ENCODE measurements around the gene SGPL1.

SGPL1 gene

DNA sequence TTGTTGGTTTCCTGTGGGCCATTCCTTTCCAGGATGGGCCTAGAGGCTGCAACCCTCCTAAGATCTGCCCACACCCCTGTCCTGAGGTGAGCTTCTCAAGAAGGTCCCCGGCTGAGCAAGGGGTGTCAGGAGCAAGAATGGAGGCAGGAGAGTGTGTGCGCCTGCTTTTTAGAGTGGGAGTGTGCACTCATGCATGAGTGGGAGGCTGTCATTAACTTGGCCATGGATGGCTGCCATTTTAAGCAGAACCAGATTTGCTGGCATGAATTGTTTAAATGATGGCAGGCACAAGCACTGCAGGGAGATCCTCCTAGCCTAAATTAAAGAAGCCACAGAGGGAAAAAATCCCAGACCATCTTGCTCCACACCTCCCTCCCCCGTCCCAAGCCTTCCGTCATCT lies 2.9 kb upstream of the SGPL1 start:
- H3K36me3 Mint-ChIP-seq (ENCODE audit: low read depth) = peaks cover 9% of the 10 kb centered on the region
- TF ChIP-seq, protein P1, sequence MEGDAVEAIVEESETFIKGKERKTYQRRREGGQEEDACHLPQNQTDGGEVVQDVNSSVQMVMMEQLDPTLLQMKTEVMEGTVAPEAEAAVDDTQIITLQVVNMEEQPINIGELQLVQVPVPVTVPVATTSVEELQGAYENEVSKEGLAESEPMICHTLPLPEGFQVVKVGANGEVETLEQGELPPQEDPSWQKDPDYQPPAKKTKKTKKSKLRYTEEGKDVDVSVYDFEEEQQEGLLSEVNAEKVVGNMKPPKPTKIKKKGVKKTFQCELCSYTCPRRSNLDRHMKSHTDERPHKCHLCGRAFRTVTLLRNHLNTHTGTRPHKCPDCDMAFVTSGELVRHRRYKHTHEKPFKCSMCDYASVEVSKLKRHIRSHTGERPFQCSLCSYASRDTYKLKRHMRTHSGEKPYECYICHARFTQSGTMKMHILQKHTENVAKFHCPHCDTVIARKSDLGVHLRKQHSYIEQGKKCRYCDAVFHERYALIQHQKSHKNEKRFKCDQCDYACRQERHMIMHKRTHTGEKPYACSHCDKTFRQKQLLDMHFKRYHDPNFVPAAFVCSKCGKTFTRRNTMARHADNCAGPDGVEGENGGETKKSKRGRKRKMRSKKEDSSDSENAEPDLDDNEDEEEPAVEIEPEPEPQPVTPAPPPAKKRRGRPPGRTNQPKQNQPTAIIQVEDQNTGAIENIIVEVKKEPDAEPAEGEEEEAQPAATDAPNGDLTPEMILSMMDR (IDR thresholded peaks at IDR 0.05; ENCODE audit: unreplicated experiment in 3 of 3) = no peak
- H3K27me3 Mint-ChIP-seq (ENCODE audit: low read depth) = no peaks in the 10 kb centered on the region
- H3K4me1 Mint-ChIP-seq = peaks cover 18% of the 10 kb centered on the region
- H3K4me3 Mint-ChIP-seq = peak overlapping the region; percentile 24 to 43 (median 32)
- H3K9me3 Mint-ChIP-seq = no peaks in the 10 kb centered on the region
- no peak overlapping the region for H3K27ac Mint-ChIP-seq

DNA sequence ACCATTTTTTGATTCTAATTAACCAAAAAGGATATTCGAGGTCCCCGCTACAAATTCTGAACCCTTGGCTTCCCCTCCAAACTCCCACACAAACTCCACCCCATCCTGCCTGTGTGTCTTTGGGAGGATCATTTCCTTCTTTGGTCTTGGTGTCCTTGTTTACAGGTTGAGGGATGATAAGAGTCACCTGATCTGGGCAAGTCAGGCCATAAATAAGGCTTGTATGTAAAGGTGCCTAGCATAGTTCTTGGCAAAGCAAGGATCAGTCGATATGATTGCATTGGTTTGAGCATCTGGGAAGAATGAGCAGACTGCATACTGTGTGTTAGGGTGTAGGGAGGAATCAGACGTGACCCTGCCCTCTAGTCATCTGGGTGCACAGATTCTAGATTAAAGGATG lies 1.6 kb upstream of the SGPL1 start:
- Mint-ChIP-seq H3K27me3 (ENCODE audit: low read depth) (no peaks in the 10 kb centered on the region), H3K9me3 (no peaks in the 10 kb centered on the region), H3K4me3 (peak overlapping the region; percentile 70 to 83 (median 75)), H3K4me1 (peaks cover 20% of the 10 kb centered on the region), H3K36me3 (ENCODE audit: low read depth) (peaks cover 9% of the 10 kb centered on the region), H3K27ac (peak overlapping the region; percentile 48 to 97 (median 75))
- TF ChIP-seq, protein P1 (IDR thresholded peaks at IDR 0.05; ENCODE audit: unreplicated experiment in 3 of 3) = no peak

DNA sequence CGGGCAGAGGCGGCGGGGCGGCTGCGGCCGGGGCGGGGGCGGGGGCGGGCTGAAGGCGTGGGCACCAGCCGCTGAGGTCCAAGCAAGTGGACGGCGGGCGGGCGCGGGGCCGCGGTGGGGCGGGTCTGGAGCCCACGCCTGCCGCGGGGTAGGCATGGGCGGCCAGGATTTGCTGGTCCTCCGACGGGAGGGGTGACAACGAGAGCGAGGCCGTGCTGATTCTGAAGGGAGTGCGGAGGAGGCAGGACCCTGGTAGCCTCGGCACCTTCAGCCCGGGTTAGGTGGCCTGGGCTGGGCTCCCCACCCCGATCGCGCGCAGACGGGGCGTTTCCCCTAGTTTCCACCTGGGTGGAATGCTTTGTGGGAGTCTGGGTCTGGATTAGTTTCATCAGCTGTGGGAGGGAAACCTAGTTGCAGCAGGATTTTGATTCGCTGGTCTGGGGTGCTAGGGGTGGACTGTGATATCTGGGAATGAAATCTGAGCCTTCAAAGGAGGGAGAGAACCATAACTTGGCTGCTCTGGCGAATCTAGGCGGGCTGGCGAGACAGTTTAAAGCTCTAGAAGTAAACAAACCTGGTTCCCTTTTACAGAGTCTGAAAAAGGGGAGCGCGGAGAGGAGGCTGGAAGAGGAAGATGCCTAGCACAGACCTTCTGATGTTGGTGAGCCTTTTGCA lies 609 bp downstream of the SGPL1 start:
- no peaks in the 10 kb centered on the region for H3K27me3 Mint-ChIP-seq (ENCODE audit: low read depth)
- no peaks in the 10 kb centered on the region for H3K9me3 Mint-ChIP-seq
- TF ChIP-seq, protein P1 (IDR thresholded peaks at IDR 0.05; ENCODE audit: unreplicated experiment in 3 of 3) = no peak
- peak overlapping the region; percentile 89 to 93 (median 93) for H3K4me3 Mint-ChIP-seq
- peaks cover 20% of the 10 kb centered on the region for H3K4me1 Mint-ChIP-seq
- H3K36me3 Mint-ChIP-seq (ENCODE audit: low read depth) = peaks cover 26% of the 10 kb centered on the region
- H3K27ac Mint-ChIP-seq = peak overlapping the region; percentile 96 to 97 (median 97)

DNA sequence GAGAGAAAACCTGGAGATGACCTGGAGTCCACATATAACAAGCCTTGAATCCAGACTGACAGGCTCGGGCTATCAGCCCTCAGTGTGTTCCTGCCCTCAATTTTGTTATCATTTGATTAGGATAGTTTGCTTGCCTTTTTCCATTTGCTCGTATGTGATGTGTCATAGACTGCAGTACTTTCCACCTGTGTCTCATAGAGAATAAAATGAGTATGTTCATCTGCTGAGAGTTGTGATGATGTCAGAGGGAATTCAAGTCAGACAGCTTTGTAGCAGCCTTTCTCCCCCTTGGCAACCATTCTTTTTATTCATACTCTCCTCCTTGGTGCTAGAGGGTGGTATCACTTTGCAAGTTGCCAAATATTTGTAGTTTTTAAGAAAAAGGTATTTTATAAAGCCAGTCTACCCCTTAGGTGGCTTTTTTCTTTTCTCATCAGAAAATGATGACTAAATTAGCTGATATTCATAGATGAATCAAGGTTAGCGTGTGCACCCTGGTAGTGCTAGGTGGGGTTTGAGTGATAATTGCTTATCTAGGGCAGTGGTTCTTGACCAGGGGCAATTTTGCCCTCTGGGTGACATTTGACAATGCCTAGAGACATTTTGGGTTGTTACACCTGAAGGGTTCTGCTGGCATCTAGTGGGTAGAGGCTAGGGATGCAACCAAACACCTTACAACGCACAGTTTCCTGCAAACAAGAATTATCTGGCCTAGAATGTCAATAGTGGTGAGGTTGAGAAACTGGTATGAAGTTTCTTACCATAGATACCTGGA lies 5.4 kb downstream of the SGPL1 start:
- H3K4me1 Mint-ChIP-seq = peaks cover 15% of the 10 kb centered on the region
- H3K27me3 Mint-ChIP-seq (ENCODE audit: low read depth) = no peaks in the 10 kb centered on the region
- H3K4me3 Mint-ChIP-seq = no peak overlapping the region
- no peaks in the 10 kb centered on the region for H3K9me3 Mint-ChIP-seq
- H3K36me3 Mint-ChIP-seq (ENCODE audit: low read depth) = peaks cover 45% of the 10 kb centered on the region
- TF ChIP-seq, protein P1 (IDR thresholded peaks at IDR 0.05; ENCODE audit: unreplicated experiment in 3 of 3) = no peak
- no peak overlapping the region for H3K27ac Mint-ChIP-seq

DNA sequence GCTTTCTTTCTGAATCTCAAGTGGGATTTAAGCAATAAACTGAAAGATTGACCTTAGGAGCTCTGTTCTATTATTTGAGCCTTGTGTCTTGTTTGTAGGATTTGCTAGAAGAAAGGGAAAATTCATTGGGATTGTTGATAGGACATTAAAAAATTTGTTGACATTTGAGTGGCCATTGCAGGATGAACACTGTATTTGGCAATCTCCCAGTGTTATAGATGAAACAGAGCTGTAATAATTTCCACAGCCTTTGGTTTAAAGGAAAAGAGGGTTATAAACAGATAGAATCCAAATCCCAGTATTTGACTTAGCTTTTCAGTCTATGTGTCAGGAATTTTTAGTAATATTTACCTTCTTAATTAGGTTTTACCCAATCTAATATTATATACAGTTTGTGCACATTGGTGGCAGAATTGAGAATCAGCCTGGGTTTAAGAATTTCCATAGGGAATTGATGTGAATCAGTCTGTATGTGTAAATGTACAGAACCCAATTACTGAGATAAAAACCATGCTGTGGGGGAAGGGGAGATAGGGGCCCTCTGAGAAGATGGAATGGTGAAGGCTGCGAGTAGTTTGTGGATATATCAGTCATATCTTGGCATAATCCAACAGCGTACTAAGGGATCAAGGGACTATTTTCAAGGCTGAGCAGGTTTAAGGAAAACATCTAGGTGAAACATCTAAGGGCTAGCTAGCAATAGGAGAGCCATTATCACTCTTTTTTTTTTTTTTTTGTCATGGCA lies 6.5 kb downstream of the SGPL1 start:
- Mint-ChIP-seq H3K27ac (no peak overlapping the region), H3K36me3 (ENCODE audit: low read depth) (peaks cover 53% of the 10 kb centered on the region), H3K27me3 (ENCODE audit: low read depth) (no peaks in the 10 kb centered on the region), H3K4me3 (no peak overlapping the region), H3K9me3 (no peaks in the 10 kb centered on the region), H3K4me1 (peaks cover 13% of the 10 kb centered on the region)
- TF ChIP-seq, protein P1 (IDR thresholded peaks at IDR 0.05; ENCODE audit: unreplicated experiment in 3 of 3) = no peak

Measured in nephron (organoid).